ENCODE results near the gene UEVLD.

Gene UEVLD

GRCh38 chr11:18527512-18527911 lies 61.0 kb downstream of the UEVLD start:
- Histone ChIP-seq H3K36me3 (ENCODE audit: control insufficient read depth in 1 of 2, insufficient read depth in 2 of 2, low read length in 2 of 2) (peaks cover 0 to 5% of the 10 kb centered on the region in 2 experiments), H4K8ac (ENCODE audit: low read depth, low read length) (no peak overlapping the region), H2BK12ac (ENCODE audit: low read length) (no peak overlapping the region), H3K9ac (ENCODE audit: low read length) (no peak overlapping the region), H3K23ac (ENCODE audit: low read length) (no peak overlapping the region), H3K18ac (ENCODE audit: low read length) (no peak overlapping the region), H2BK120ac (ENCODE audit: insufficient read depth, low read length, poor library complexity) (no peak overlapping the region), H2AFZ (ENCODE audit: insufficient read depth, low read length, poor library complexity) (no peak overlapping the region), H3K27ac (ENCODE audit: low read depth, low read length) (no peak overlapping the region), H4K91ac (ENCODE audit: low read depth, low read length) (no peak overlapping the region), H3K14ac (ENCODE audit: low read length) (no peak overlapping the region), H3K79me2 (ENCODE audit: control insufficient read depth, insufficient read depth, low read length, poor library complexity) (peaks cover 2% of the 10 kb centered on the region), H3K9me3 (ENCODE audit: insufficient read depth, low read depth, low read length) (no peaks in the 10 kb centered on the region), H3K27me3 (ENCODE audit: insufficient read depth, low read length) (no peaks in the 10 kb centered on the region), H3K4me1 (ENCODE audit: control insufficient read depth in 1 of 2, insufficient read depth in 2 of 2, low read length in 2 of 2) (peaks cover 1% of the 10 kb centered on the region in 2 experiments), H3K4ac (ENCODE audit: low read depth, low read length) (no peak overlapping the region), H4K12ac (ENCODE audit: low read depth, low read length) (no peak overlapping the region), H2BK5ac (ENCODE audit: low read depth, low read length, poor library complexity) (no peak overlapping the region), H2AK5ac (ENCODE audit: low read length) (no peak overlapping the region), H3K4me3 (ENCODE audit: low read depth, low read length) (no peak overlapping the region), H3K4me2 (ENCODE audit: low read length) (peak overlapping the region; percentile 84), H3K79me1 (ENCODE audit: low read length) (peaks cover 7% of the 10 kb centered on the region)
- DNase-seq, result peak; percentile 35 to 65
- WGBS (ENCODE audit: extremely low coverage, insufficient coverage, insufficient read length), result no CpG with 5 or more reads among the region's 5 CpGs

DNA sequence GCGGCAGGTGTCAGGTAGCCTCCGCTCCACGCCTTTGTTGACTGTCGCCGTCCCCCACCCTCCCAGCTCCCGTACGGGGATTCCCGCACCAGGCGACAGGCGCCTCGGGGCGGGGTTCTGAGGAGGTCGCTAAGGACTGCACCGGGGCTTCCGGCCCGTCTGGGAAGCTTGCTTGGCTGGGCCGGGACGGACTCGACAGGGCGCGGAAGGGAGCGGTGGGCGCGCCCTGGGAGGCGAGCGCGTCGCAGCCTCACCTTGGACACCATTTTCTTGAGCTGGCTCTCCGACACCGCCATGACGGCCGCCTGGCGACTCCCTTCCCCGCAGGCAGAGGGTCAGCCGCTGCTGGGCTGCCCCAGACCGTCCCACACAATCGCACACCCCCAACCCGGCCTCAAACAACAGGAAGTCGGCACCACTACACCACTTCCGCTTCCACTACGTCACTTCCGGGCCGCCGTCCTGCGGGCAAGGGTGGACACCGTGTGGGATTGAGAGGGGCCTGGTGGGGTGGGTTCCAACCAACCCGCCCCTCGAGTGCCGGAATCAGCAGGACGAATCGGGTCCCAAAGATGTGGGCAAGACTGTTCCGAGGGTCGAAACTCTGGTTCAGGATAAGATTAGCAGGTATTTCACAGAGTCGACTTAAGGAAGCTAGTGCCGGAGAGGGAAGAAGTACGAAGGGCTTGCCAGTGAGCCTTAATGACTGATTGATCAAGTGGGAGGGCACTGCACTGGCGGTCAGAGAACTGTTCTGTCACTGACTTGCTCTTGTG lies 61.8 kb downstream of the UEVLD start, which contains the start of gene TSG101:
TSG101 (minus strand) TSS at position 422 of the 776 bp plus-strand sequence; CDS start at position 296, 126 bp downstream.
- Histone ChIP-seq H3K4me1 (ENCODE audit: control insufficient read depth in 1 of 2, insufficient read depth in 2 of 2, low read length in 2 of 2) (peaks cover 3 to 4% of the 10 kb centered on the region in 2 experiments), H3K27ac (ENCODE audit: low read depth, low read length) (peak within 1 kb of the TSS; percentile 96), H3K4me3 (ENCODE audit: low read depth, low read length) (peak within 1 kb of the TSS; percentile 96), H4K12ac (ENCODE audit: low read depth, low read length) (peak within 1 kb of the TSS; percentile 79), H3K79me2 (ENCODE audit: control insufficient read depth, insufficient read depth, low read length, poor library complexity) (peaks cover 2% of the 10 kb centered on the region), H2BK5ac (ENCODE audit: low read depth, low read length, poor library complexity) (peak within 1 kb of the TSS; percentile 84), H3K14ac (ENCODE audit: low read length) (peak within 1 kb of the TSS; percentile 85), H2BK120ac (ENCODE audit: insufficient read depth, low read length, poor library complexity) (peak within 1 kb of the TSS; percentile 23), H4K8ac (ENCODE audit: low read depth, low read length) (peak within 1 kb of the TSS; percentile 96), H4K91ac (ENCODE audit: low read depth, low read length) (peak within 1 kb of the TSS; percentile 93), H2AFZ (ENCODE audit: insufficient read depth, low read length, poor library complexity) (peak within 1 kb of the TSS; percentile 84), H3K4me2 (ENCODE audit: low read length) (peak within 1 kb of the TSS; percentile 88), H3K23ac (ENCODE audit: low read length) (no peak within 1 kb of the TSS), H2BK12ac (ENCODE audit: low read length) (no peak within 1 kb of the TSS), H3K18ac (ENCODE audit: low read length) (peak within 1 kb of the TSS; percentile 92), H3K9ac (ENCODE audit: low read length) (peak within 1 kb of the TSS; percentile 85), H3K27me3 (ENCODE audit: insufficient read depth, low read length) (no peaks in the 10 kb centered on the region), H3K9me3 (ENCODE audit: insufficient read depth, low read depth, low read length) (no peaks in the 10 kb centered on the region), H3K4ac (ENCODE audit: low read depth, low read length) (peak within 1 kb of the TSS; percentile 84), H3K36me3 (ENCODE audit: control insufficient read depth in 1 of 2, insufficient read depth in 2 of 2, low read length in 2 of 2) (peaks cover 1 to 5% of the 10 kb centered on the region in 2 experiments), H3K79me1 (ENCODE audit: low read length) (peaks cover 7% of the 10 kb centered on the region), H2AK5ac (ENCODE audit: low read length) (no peak within 1 kb of the TSS)
- WGBS (ENCODE audit: extremely low coverage, insufficient coverage, insufficient read length), result no CpG with 5 or more reads among the region's 57 CpGs
- peak; percentile 92 to 96 for DNase-seq

GRCh38 chr11:18526130-18526520 lies 62.4 kb downstream of the UEVLD start:
- DNase-seq, result peak; percentile 70 to 87
- H4K12ac ChIP-seq (ENCODE audit: low read depth, low read length), result peak overlapping the region; percentile 79
- peak overlapping the region; percentile 92 for H3K18ac ChIP-seq (ENCODE audit: low read length)
- H2AK5ac ChIP-seq (ENCODE audit: low read length), result no peak overlapping the region
- H4K91ac ChIP-seq (ENCODE audit: low read depth, low read length), result peak overlapping the region; percentile 93
- peak overlapping the region; percentile 84 for H2AFZ ChIP-seq (ENCODE audit: insufficient read depth, low read length, poor library complexity)
- peak overlapping the region; percentile 85 for H3K14ac ChIP-seq (ENCODE audit: low read length)
- H4K8ac ChIP-seq (ENCODE audit: low read depth, low read length), result peak overlapping the region; percentile 96
- peaks cover 3 to 4% of the 10 kb centered on the region in 2 experiments for H3K4me1 ChIP-seq (ENCODE audit: control insufficient read depth in 1 of 2, insufficient read depth in 2 of 2, low read length in 2 of 2)
- peak overlapping the region; percentile 96 for H3K4me3 ChIP-seq (ENCODE audit: low read depth, low read length)
- H3K79me1 ChIP-seq (ENCODE audit: low read length), result peaks cover 7% of the 10 kb centered on the region
- WGBS (ENCODE audit: extremely low coverage, insufficient coverage, insufficient read length), result no CpG with 5 or more reads among the region's 8 CpGs
- no peaks in the 10 kb centered on the region for H3K27me3 ChIP-seq (ENCODE audit: insufficient read depth, low read length)
- H3K9me3 ChIP-seq (ENCODE audit: insufficient read depth, low read depth, low read length), result no peaks in the 10 kb centered on the region
- peak overlapping the region; percentile 96 for H3K27ac ChIP-seq (ENCODE audit: low read depth, low read length)
- H3K4me2 ChIP-seq (ENCODE audit: low read length), result peak overlapping the region; percentile 88
- H2BK5ac ChIP-seq (ENCODE audit: low read depth, low read length, poor library complexity), result peak overlapping the region; percentile 84
- peaks cover 2 to 5% of the 10 kb centered on the region in 2 experiments for H3K36me3 ChIP-seq (ENCODE audit: control insufficient read depth in 1 of 2, insufficient read depth in 2 of 2, low read length in 2 of 2)
- peak overlapping the region; percentile 23 for H2BK120ac ChIP-seq (ENCODE audit: insufficient read depth, low read length, poor library complexity)
- no peak overlapping the region for H3K23ac ChIP-seq (ENCODE audit: low read length)
- H2BK12ac ChIP-seq (ENCODE audit: low read length), result no peak overlapping the region
- H3K4ac ChIP-seq (ENCODE audit: low read depth, low read length), result peak overlapping the region; percentile 84
- peaks cover 2% of the 10 kb centered on the region for H3K79me2 ChIP-seq (ENCODE audit: control insufficient read depth, insufficient read depth, low read length, poor library complexity)
- H3K9ac ChIP-seq (ENCODE audit: low read length), result peak overlapping the region; percentile 85

DNA sequence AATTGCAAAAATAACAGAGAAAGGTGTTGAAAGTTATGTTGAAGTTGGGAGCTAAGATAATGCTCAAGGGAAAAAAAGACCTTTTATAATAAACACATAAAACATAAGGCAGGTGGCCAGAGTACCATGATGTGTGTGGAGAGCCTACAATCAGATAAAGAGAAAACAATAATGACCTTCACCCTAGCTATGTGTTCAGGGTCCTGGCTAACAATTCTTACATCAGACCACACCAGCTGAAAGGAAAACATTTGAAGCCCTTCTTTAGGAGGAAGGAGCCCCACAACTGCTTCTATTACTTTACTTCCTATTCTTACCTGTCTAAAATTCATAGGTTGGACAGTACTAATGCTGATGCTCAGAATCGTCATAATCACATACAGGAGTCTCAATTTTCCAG lies 64.3 kb downstream of the UEVLD start:
- H3K9me3 ChIP-seq (ENCODE audit: insufficient read depth, low read depth, low read length), result no peaks in the 10 kb centered on the region
- H3K27ac ChIP-seq (ENCODE audit: low read depth, low read length), result no peak overlapping the region
- H3K14ac ChIP-seq (ENCODE audit: low read length), result no peak overlapping the region
- no peak overlapping the region for H3K9ac ChIP-seq (ENCODE audit: low read length)
- H3K36me3 ChIP-seq (ENCODE audit: control insufficient read depth in 1 of 2, insufficient read depth in 2 of 2, low read length in 2 of 2), result peaks cover 2 to 5% of the 10 kb centered on the region in 2 experiments
- no peak overlapping the region for H2BK120ac ChIP-seq (ENCODE audit: insufficient read depth, low read length, poor library complexity)
- no peak overlapping the region for H3K4me3 ChIP-seq (ENCODE audit: low read depth, low read length)
- H2BK5ac ChIP-seq (ENCODE audit: low read depth, low read length, poor library complexity), result no peak overlapping the region
- H3K23ac ChIP-seq (ENCODE audit: low read length), result no peak overlapping the region
- H3K4me1 ChIP-seq (ENCODE audit: control insufficient read depth in 1 of 2, insufficient read depth in 2 of 2, low read length in 2 of 2), result peaks cover 3 to 4% of the 10 kb centered on the region in 2 experiments
- H3K79me2 ChIP-seq (ENCODE audit: control insufficient read depth, insufficient read depth, low read length, poor library complexity), result peaks cover 2% of the 10 kb centered on the region
- H2BK12ac ChIP-seq (ENCODE audit: low read length), result no peak overlapping the region
- no peak for DNase-seq
- H4K12ac ChIP-seq (ENCODE audit: low read depth, low read length), result no peak overlapping the region
- no peak overlapping the region for H4K91ac ChIP-seq (ENCODE audit: low read depth, low read length)
- no peaks in the 10 kb centered on the region for H3K27me3 ChIP-seq (ENCODE audit: insufficient read depth, low read length)
- H3K4ac ChIP-seq (ENCODE audit: low read depth, low read length), result no peak overlapping the region
- H3K18ac ChIP-seq (ENCODE audit: low read length), result no peak overlapping the region
- no peak overlapping the region for H4K8ac ChIP-seq (ENCODE audit: low read depth, low read length)
- H2AK5ac ChIP-seq (ENCODE audit: low read length), result no peak overlapping the region
- WGBS (ENCODE audit: extremely low coverage, insufficient coverage, insufficient read length), result no CpG with 5 or more reads among the region's 1 CpG
- H3K4me2 ChIP-seq (ENCODE audit: low read length), result no peak overlapping the region
- H2AFZ ChIP-seq (ENCODE audit: insufficient read depth, low read length, poor library complexity), result no peak overlapping the region
- H3K79me1 ChIP-seq (ENCODE audit: low read length), result peaks cover 7% of the 10 kb centered on the region
